ENCODE data around the gene NPFF. TPM values are rescaled to one million over a fixed set of nuclear protein-coding genes. Genes with fewer than 3 reads are reported as not detected.

NPFF gene
- total and polyA plus RNA-seq, 10 of the 15 experiments (the other 5 are each of a cell fraction or from before 2014, with no cell fraction given) = 0.21 to 0.69 (median 0.23) TPM; not detected in 7

GRCh38 chr12:53500776-53501614 is 6.3 kb downstream of the NPFF start, which contains the start of gene TARBP2 (continued):
- TF ChIP-seq, protein P1, sequence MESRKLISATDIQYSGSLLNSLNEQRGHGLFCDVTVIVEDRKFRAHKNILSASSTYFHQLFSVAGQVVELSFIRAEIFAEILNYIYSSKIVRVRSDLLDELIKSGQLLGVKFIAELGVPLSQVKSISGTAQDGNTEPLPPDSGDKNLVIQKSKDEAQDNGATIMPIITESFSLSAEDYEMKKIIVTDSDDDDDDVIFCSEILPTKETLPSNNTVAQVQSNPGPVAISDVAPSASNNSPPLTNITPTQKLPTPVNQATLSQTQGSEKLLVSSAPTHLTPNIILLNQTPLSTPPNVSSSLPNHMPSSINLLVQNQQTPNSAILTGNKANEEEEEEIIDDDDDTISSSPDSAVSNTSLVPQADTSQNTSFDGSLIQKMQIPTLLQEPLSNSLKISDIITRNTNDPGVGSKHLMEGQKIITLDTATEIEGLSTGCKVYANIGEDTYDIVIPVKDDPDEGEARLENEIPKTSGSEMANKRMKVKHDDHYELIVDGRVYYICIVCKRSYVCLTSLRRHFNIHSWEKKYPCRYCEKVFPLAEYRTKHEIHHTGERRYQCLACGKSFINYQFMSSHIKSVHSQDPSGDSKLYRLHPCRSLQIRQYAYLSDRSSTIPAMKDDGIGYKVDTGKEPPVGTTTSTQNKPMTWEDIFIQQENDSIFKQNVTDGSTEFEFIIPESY (IDR thresholded peaks at IDR 0.05) = no peak; the same call in 1 of the 2 replicates
- peak in 1 of 2 experiments; percentile 10; a peak in 1 of 4 replicates for TF ChIP-seq IKZF2 (IDR thresholded peaks at IDR 0.05)
- TF ChIP-seq RUNX3 (IDR thresholded peaks at IDR 0.05; ENCODE audit: low read length) = peak; percentile 71
- peak; percentile 84 for TF ChIP-seq NFYB (IDR thresholded peaks at IDR 0.05; ENCODE audit: insufficient read depth, low read depth, low read length)
- no peak for TF ChIP-seq BRCA1 (IDR thresholded peaks at IDR 0.05; ENCODE audit: low read depth, low read length)
- no peak for TF ChIP-seq JUNB (IDR thresholded peaks at IDR 0.05)

- intact Hi-C loops (cut with micrococcal nuclease; ENCODE audit: unreplicated experiment) = loop anchor here (5.0 kb wide), 1 partner anchor 48 kb away; the partner anchor contains the start of gene PCBP2
- ChIA-PET POLR2A (interaction anchor here (0.5 to 2.4 kb wide), 17 partner anchors 8 to 254 kb away, joined by 3 to 18 read pairs (median 5); partner anchors contain the start of genes AAAS, ATF7, CISTR and PRR13), CTCF (interaction anchor here (0.5 to 1.8 kb wide), 18 partner anchors 9 to 289 kb away, joined by 3 to 10 read pairs (median 6); partner anchors contain the start of genes AAAS and ATP5MC2), RAD21 (ENCODE audit: unreplicated experiment) (interaction anchor here (0.7 to 2.3 kb wide), 18 partner anchors 8 to 232 kb away, joined by 3 to 13 read pairs (median 5); partner anchors contain the start of genes AAAS, ATP5MC2, ESPL1 and SP1), SMC1A (ENCODE audit: uncharacterized antibody, unreplicated experiment) (interaction anchor here (0.8 to 2.6 kb wide), 12 partner anchors 9 to 287 kb away, joined by 3 to 11 read pairs (median 4); partner anchors contain the start of genes MYG1 and SP1)
- Histone ChIP-seq H3K4me3 (peak overlapping the region; percentile 76), H3K4me1 (ENCODE audit: control insufficient read depth, insufficient read depth, low read length) (peaks cover 13% of the 10 kb centered on the region), H2AFZ (ENCODE audit: control insufficient read depth, low read depth, low read length) (peak overlapping the region; percentile 83), H3K9ac (ENCODE audit: control insufficient read depth, insufficient read depth, low read length) (peak overlapping the region; percentile 69), H3K9me3 (replicated peaks; ENCODE audit: control insufficient read depth, insufficient read depth, low read length) (no peaks in the 10 kb centered on the region), H3K27ac (ENCODE audit: control insufficient read depth, insufficient read depth) (peak overlapping the region; percentile 82), H3K27me3 (replicated peaks in 1 of 2; ENCODE audit: control insufficient read depth in 2 of 2, insufficient read depth in 2 of 2, low read length in 1 of 2) (no peaks in the 10 kb centered on the region), H3K36me3 (ENCODE audit: control insufficient read depth in 2 of 2, insufficient read depth in 2 of 2, low read length in 1 of 2) (peaks cover 0 to 4% of the 10 kb centered on the region in 2 experiments; a peak in 1 of 4 replicates), H3K79me2 (ENCODE audit: control insufficient read depth, insufficient read depth, low read length) (peaks cover 11% of the 10 kb centered on the region), H3K4me2 (ENCODE audit: control insufficient read depth, insufficient read depth) (peak overlapping the region; percentile 81), H4K20me1 (ENCODE audit: control insufficient read depth, insufficient read depth) (no peaks in the 10 kb centered on the region)
- WGBS (ENCODE audit: insufficient coverage, insufficient replicate concordance, low lambda C conversion rate, missing lambda C conversion rate) = under 1% methylated on average over 17 of the region's 17 CpGs
- ATAC-seq (no peak; the same call in 2 of the 3 replicates), FAIRE-seq (no peak), DNase-seq (ENCODE audit: low read depth, low spot score) (no peak)
- in situ Hi-C loops (cut with MboI) = no loop called here
- BruUV-seq (replicated peaks) = TSS peak; percentile 85
- TF ChIP-seq, protein P2, sequence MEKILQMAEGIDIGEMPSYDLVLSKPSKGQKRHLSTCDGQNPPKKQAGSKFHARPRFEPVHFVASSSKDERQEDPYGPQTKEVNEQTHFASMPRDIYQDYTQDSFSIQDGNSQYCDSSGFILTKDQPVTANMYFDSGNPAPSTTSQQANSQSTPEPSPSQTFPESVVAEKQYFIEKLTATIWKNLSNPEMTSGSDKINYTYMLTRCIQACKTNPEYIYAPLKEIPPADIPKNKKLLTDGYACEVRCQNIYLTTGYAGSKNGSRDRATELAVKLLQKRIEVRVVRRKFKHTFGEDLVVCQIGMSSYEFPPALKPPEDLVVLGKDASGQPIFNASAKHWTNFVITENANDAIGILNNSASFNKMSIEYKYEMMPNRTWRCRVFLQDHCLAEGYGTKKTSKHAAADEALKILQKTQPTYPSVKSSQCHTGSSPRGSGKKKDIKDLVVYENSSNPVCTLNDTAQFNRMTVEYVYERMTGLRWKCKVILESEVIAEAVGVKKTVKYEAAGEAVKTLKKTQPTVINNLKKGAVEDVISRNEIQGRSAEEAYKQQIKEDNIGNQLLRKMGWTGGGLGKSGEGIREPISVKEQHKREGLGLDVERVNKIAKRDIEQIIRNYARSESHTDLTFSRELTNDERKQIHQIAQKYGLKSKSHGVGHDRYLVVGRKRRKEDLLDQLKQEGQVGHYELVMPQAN (conservative IDR thresholded peaks at IDR 0.05) = 0 out of 2 replicates have a peak, but pooled peaks have one; percentile 51
- TF ChIP-seq BRCA1 (IDR thresholded peaks at IDR 0.05; ENCODE audit: low read depth, low read length) (no peak), BACH1 (IDR thresholded peaks at IDR 0.05; ENCODE audit: borderline replicate concordance) (peak; percentile 30; the same call in 1 of the 2 replicates), KAT2A (conservative IDR thresholded peaks at IDR 0.05; ENCODE audit: control insufficient read depth, low read depth, low read length) (no peak), ZZZ3 (IDR thresholded peaks at IDR 0.05; ENCODE audit: control insufficient read depth, insufficient read length, low read depth) (no peak), MYB (IDR thresholded peaks at IDR 0.05; ENCODE audit: borderline replicate concordance, low read depth, low read length) (no peak)
Measured at GRCh38 chr12:53500142-53500775, 7.0 kb downstream of the NPFF start.

Measured in GM12878 (cell line).